ENCODE data around the gene SUPT5H. TPM values are rescaled to one million over a fixed set of nuclear protein-coding genes. Genes with fewer than 3 reads are reported as not detected.

SUPT5H gene
- total and polyA plus RNA-seq, 10 of the 15 experiments (the other 5 are each of a cell fraction or from before 2014, with no cell fraction given): 27.2 to 194 (median 83.6) TPM

DNA sequence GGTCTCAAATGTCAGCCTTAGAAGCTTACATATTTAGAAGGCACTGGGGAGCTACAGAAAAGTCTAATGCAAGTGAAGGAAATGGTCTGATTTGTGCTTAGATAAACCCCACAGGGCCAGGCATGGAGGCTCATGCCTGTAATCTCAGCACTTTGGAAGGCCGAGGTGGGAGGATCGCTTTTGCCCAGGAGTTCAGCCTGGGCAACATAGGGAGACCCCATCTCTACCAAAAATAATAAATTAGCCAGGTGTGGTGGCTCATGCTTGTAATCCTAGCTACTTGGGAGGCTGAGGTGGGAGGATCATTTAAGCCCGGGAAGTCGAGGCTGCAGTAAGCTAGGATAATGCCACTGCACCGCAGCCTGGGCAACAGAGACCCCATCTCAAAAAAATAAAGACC lies 50.7 kb downstream of the SUPT5H start (continued):
- TF ChIP-seq BCL3 (IDR thresholded peaks at IDR 0.05; ENCODE audit: borderline replicate concordance, insufficient read depth, low read depth, low read length, poor library complexity, severe bottlenecking) (no peak), POLR2AphosphoS5 (IDR thresholded peaks at IDR 0.05; ENCODE audit: low read length) (no peak)

- H3K4me3 ChIP-seq: no peak overlapping the region
- ATAC-seq (no peak), DNase-seq (ENCODE audit: low read depth, low spot score) (no peak), FAIRE-seq (no peak)
- no peak overlapping the region for H3K27ac ChIP-seq (ENCODE audit: control insufficient read depth, insufficient read depth)
- H3K4me2 ChIP-seq (ENCODE audit: control insufficient read depth, insufficient read depth): peak overlapping the region; percentile 89; the same call in 1 of the 2 replicates
- ChIA-PET RAD21 (ENCODE audit: unreplicated experiment) (interaction anchor here (0.6 to 2.2 kb wide), 7 partner anchors 14 to 99 kb away, joined by 3 to 13 read pairs (median 4); partner anchors contain the start of gene EID2B), SMC1A (ENCODE audit: uncharacterized antibody, unreplicated experiment) (interaction anchor here (0.6 to 3.0 kb wide), 11 partner anchors 14 to 107 kb away, joined by 3 to 11 read pairs (median 3); partner anchors contain the start of genes EID2B, MED29, PAF1 and RPS16), CTCF (interaction anchor here (0.6 to 2.9 kb wide), 16 partner anchors 11 to 399 kb away, joined by 3 to 19 read pairs (median 4); partner anchors contain the start of genes EID2B and PLEKHG2), POLR2A (interaction anchor here (0.7 to 1.2 kb wide), 3 partner anchors 29 to 93 kb away, joined by 3 to 5 read pairs (median 4); no protein-coding TSS in a partner anchor)
- no peak overlapping the region for H3K9ac ChIP-seq (ENCODE audit: control insufficient read depth, insufficient read depth, low read length)
- no peak overlapping the region for H2AFZ ChIP-seq (ENCODE audit: control insufficient read depth, low read depth, low read length)
- peaks cover 0 to 19% of the 10 kb centered on the region in 2 experiments; a peak in 2 of 4 replicates for H3K27me3 ChIP-seq (replicated peaks in 1 of 2; ENCODE audit: control insufficient read depth in 2 of 2, insufficient read depth in 2 of 2, low read length in 1 of 2)
- H3K4me1 ChIP-seq (ENCODE audit: control insufficient read depth, insufficient read depth, low read length): peaks cover 10% of the 10 kb centered on the region
- H3K79me2 ChIP-seq (ENCODE audit: control insufficient read depth, insufficient read depth, low read length): no peaks in the 10 kb centered on the region
- in situ Hi-C loops (cut with MboI) (no loop called here), intact Hi-C loops (cut with micrococcal nuclease; ENCODE audit: unreplicated experiment) (loop anchor here (5.0 kb wide), 1 partner anchor 50 kb away; the partner anchor contains the start of gene SUPT5H)
- no peaks in the 10 kb centered on the region; the same call in 2 of the 3 replicates for H3K9me3 ChIP-seq (replicated peaks; ENCODE audit: control insufficient read depth, insufficient read depth, low read length)
- H3K36me3 ChIP-seq (ENCODE audit: control insufficient read depth in 2 of 2, insufficient read depth in 2 of 2, low read length in 1 of 2): no peaks in the 10 kb centered on the region
- WGBS (ENCODE audit: insufficient coverage, insufficient replicate concordance, low lambda C conversion rate, missing lambda C conversion rate): 1% methylated on average over 7 of the region's 7 CpGs
- no TSS peak for BruUV-seq (replicated peaks)
- H4K20me1 ChIP-seq (ENCODE audit: control insufficient read depth, insufficient read depth): no peaks in the 10 kb centered on the region
- no peak for TF ChIP-seq SUZ12 (IDR thresholded peaks at IDR 0.05; ENCODE audit: unreplicated experiment)
- TF ChIP-seq YY1 (IDR thresholded peaks at IDR 0.05; ENCODE audit: low read depth, low read length): no peak
- no peak for TF ChIP-seq BACH1 (IDR thresholded peaks at IDR 0.05; ENCODE audit: borderline replicate concordance)
- peak in 1 of 2 experiments; percentile 41; a peak in 1 of 4 replicates for TF ChIP-seq IKZF2 (IDR thresholded peaks at IDR 0.05)
- no peak for TF ChIP-seq SPI1 (IDR thresholded peaks at IDR 0.05; ENCODE audit: borderline replicate concordance, insufficient read depth, low read depth, low read length)
- TF ChIP-seq IKZF1 (conservative IDR thresholded peaks at IDR 0.05): peak; percentile 72
- no peak for TF ChIP-seq NR2C1 (IDR thresholded peaks at IDR 0.05)
- peak; percentile 26; the same call in 1 of the 2 replicates for TF ChIP-seq NR2F1 (conservative IDR thresholded peaks at IDR 0.05)
- 0 out of 6 replicates have a peak, but pooled peaks of 1 of the 3 experiments have one; percentile 29 for TF ChIP-seq CTCF (IDR thresholded peaks at IDR 0.05 in 2 of 3, conservative IDR thresholded peaks at IDR 0.05 in 1 of 3; ENCODE audit: control insufficient read depth in 2 of 3, extremely low read depth in 1 of 3, insufficient read depth in 1 of 3, low read depth in 3 of 3, low read length in 3 of 3)
- no peak for TF ChIP-seq POLR2AphosphoS2 (IDR thresholded peaks at IDR 0.05; ENCODE audit: low read depth, low read length)
- TF ChIP-seq PML (IDR thresholded peaks at IDR 0.05; ENCODE audit: low read length): no peak
- no peak for TF ChIP-seq MTA2 (IDR thresholded peaks at IDR 0.05; ENCODE audit: low read depth)
- no peak for TF ChIP-seq GABPA (IDR thresholded peaks at IDR 0.05; ENCODE audit: low read depth)
- TF ChIP-seq BMI1 (IDR thresholded peaks at IDR 0.05; ENCODE audit: borderline replicate concordance): no peak
- TF ChIP-seq RCOR1 (conservative IDR thresholded peaks at IDR 0.05; ENCODE audit: low read depth, low read length): no peak
- TF ChIP-seq, protein P1, sequence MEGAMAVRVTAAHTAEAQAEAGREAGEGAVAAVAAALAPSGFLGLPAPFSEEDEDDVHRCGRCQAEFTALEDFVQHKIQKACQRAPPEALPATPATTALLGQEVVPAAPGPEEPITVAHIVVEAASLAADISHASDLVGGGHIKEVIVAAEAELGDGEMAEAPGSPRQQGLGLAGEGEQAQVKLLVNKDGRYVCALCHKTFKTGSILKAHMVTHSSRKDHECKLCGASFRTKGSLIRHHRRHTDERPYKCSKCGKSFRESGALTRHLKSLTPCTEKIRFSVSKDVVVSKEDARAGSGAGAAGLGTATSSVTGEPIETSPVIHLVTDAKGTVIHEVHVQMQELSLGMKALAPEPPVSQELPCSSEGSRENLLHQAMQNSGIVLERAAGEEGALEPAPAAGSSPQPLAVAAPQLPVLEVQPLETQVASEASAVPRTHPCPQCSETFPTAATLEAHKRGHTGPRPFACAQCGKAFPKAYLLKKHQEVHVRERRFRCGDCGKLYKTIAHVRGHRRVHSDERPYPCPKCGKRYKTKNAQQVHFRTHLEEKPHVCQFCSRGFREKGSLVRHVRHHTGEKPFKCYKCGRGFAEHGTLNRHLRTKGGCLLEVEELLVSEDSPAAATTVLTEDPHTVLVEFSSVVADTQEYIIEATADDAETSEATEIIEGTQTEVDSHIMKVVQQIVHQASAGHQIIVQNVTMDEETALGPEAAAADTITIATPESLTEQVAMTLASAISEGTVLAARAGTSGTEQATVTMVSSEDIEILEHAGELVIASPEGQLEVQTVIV (IDR thresholded peaks at IDR 0.05; ENCODE audit: borderline replicate concordance, partially characterized antibody): no peak
These were observed 52.3 kb downstream of the SUPT5H start for GRCh38 chr19:39497701-39497995.

All from GM12878 (cell line).